Effector memory CD8-positive, alpha-beta T cell (primary cell): ENCODE data around the gene TAS1R1.
"Not testable (repeated sequence)": the region's sequence is repeated elsewhere in the genome, so short reads cannot be mapped to it uniquely, and the experiment has no call there.

Experiments
- ATAC-seq: fragments of 150-1000 bp; cut with Tn5 transposase; replicated peaks from 2 replicates; pipeline ENCODE4 v1.10.0; 2021; ENCODE audit warnings: mild to moderate bottlenecking, moderate library complexity
- DNase-seq, 3 experiments: peaks; one replicate each; pipeline ENCODE4 v3.0.0; 2021
- H3K27ac Mint-ChIP-seq, 2 donors: one replicate each; pipeline ENCODE4 v1.8.0; 2022; ENCODE audit warnings: mild to moderate bottlenecking in 2 of 2, mixed read lengths in 2 of 2, moderate library complexity in 2 of 2
- H3K27me3 Mint-ChIP-seq, 2 donors: one replicate each; pipeline ENCODE4 v1.8.0; 2022; ENCODE audit warnings: mixed read lengths in 2 of 2
- H3K36me3 Mint-ChIP-seq: one replicate; pipeline ENCODE4 v1.8.0; 2022; ENCODE audit warnings: mild to moderate bottlenecking, moderate library complexity, mixed read lengths; ENCODE audit not compliant: insufficient read depth
- H3K4me1 Mint-ChIP-seq, 2 donors: one replicate each; pipeline ENCODE4 v1.8.0; 2022; ENCODE audit warnings: low read depth in 2 of 2, mixed read lengths in 2 of 2
- H3K4me3 Mint-ChIP-seq, 2 donors: one replicate each; pipeline ENCODE4 v1.8.0; 2022; ENCODE audit warnings: mild to moderate bottlenecking in 2 of 2, mixed read lengths in 2 of 2, moderate library complexity in 2 of 2
- H3K9me3 Mint-ChIP-seq, 2 donors: one replicate each; pipeline ENCODE4 v1.8.0; 2022; ENCODE audit warnings: mixed read lengths in 2 of 2

TAS1R1 gene

GRCh38 chr1:6592865-6593593 lies 37.9 kb downstream of the TAS1R1 start:
- peaks cover 68% of the 10 kb centered on the region for H3K36me3 Mint-ChIP-seq
- peaks cover 20 to 23% of the 10 kb centered on the region in 2 donors for H3K4me1 Mint-ChIP-seq
- DNase-seq, result no peak
- H3K9me3 Mint-ChIP-seq, result no peaks in the 10 kb centered on the region
- peak overlapping the region in 1 of 2 donors; percentile 20 for H3K27ac Mint-ChIP-seq
- ATAC-seq, result no peak
- H3K4me3 Mint-ChIP-seq, result no peak overlapping the region
- no peaks in the 10 kb centered on the region for H3K27me3 Mint-ChIP-seq

DNA sequence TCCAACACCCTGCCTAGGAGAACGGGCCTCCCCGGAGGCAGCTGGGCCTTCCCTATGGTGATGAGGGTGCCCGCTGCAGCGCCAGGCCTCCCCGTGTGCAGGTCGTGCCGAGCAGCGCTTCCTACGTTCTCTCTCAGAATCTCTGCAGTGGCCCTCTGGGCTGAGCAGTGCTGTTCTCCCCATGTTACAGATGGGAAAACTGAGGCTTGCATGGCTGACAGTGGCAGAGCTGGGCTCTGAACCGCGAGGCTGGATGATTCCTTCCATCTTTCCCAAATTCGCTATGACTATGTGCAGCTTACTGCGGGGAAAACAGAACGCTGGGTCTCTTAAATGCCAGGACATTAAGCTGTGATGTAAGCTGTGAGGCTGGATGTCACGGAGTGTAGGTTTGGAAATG lies 38.7 kb downstream of the TAS1R1 start:
- Mint-ChIP-seq H3K36me3 (peaks cover 72% of the 10 kb centered on the region), H3K4me1 (peaks cover 20 to 23% of the 10 kb centered on the region in 2 donors), H3K9me3 (no peaks in the 10 kb centered on the region), H3K27ac (peak overlapping the region in 1 of 2 donors; percentile 20), H3K4me3 (no peak overlapping the region), H3K27me3 (no peaks in the 10 kb centered on the region)
- DNase-seq, result no peak
- ATAC-seq, result no peak

- H3K27ac Mint-ChIP-seq, result peak overlapping the region; percentile 62 to 66
- peaks cover 30 to 31% of the 10 kb centered on the region in 2 donors for H3K4me1 Mint-ChIP-seq
- no peak overlapping the region for H3K4me3 Mint-ChIP-seq
- ATAC-seq (no peak), DNase-seq (no peak)
- peaks cover 72% of the 10 kb centered on the region for H3K36me3 Mint-ChIP-seq
- no peaks in the 10 kb centered on the region for H3K9me3 Mint-ChIP-seq
- no peaks in the 10 kb centered on the region for H3K27me3 Mint-ChIP-seq
Observed at GRCh38 chr1:6594977-6595740, 40.1 kb downstream of the TAS1R1 start.

- Mint-ChIP-seq H3K27me3 (no peaks in the 10 kb centered on the region), H3K9me3 (no peaks in the 10 kb centered on the region), H3K4me1 (peaks cover 35 to 37% of the 10 kb centered on the region in 2 donors), H3K4me3 (no peak overlapping the region), H3K27ac (peak overlapping the region; percentile 22 to 66), H3K36me3 (peaks cover 67% of the 10 kb centered on the region)
- DNase-seq (no peak), ATAC-seq (no peak)
Observed at GRCh38 chr1:6596351-6596750, 41.2 kb downstream of the TAS1R1 start.

GRCh38 chr1:6596886-6597776 lies 42.0 kb downstream of the TAS1R1 start:
- Mint-ChIP-seq H3K4me1 (peaks cover 34 to 37% of the 10 kb centered on the region in 2 donors), H3K27ac (peak overlapping the region in 1 of 2 donors; percentile 66), H3K9me3 (no peaks in the 10 kb centered on the region), H3K27me3 (no peaks in the 10 kb centered on the region), H3K4me3 (no peak overlapping the region), H3K36me3 (peaks cover 71% of the 10 kb centered on the region)
- ATAC-seq (no peak), DNase-seq (no peak)

DNA sequence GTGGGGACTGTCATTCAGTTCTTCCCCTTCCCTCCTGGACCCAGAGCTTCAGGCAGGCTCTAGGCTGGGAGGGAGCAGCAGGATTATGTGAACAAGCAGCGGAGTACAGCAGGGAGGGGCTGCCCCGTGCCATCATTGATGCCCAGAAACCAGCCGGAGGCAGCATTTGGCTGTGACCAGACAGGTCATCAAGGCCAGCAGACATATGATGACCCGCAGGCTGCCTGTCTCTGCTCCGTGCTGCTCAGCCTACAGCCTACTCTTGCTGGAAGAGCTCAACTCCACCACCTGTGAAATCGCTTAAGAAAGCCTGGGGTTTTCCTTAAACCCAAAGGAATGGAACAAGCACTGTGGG lies 42.6 kb downstream of the TAS1R1 start:
- Mint-ChIP-seq H3K27me3 (no peaks in the 10 kb centered on the region), H3K27ac (peak overlapping the region in 1 of 2 donors; percentile 66), H3K4me1 (peaks cover 34 to 37% of the 10 kb centered on the region in 2 donors), H3K36me3 (peaks cover 71% of the 10 kb centered on the region), H3K9me3 (no peaks in the 10 kb centered on the region), H3K4me3 (no peak overlapping the region)
- ATAC-seq (no peak), DNase-seq (no peak)

- peaks cover 37 to 45% of the 10 kb centered on the region in 2 donors for H3K4me1 Mint-ChIP-seq
- peak overlapping the region; percentile 92 to 98 for H3K27ac Mint-ChIP-seq
- peaks cover 68% of the 10 kb centered on the region for H3K36me3 Mint-ChIP-seq
- peak; percentile 12 for ATAC-seq
- peak overlapping the region; percentile 94 to 96 for H3K4me3 Mint-ChIP-seq
- peak; percentile 33 to 45 (median 42) for DNase-seq
- H3K27me3 Mint-ChIP-seq, result no peaks in the 10 kb centered on the region
- H3K9me3 Mint-ChIP-seq, result no peaks in the 10 kb centered on the region
Observed at GRCh38 chr1:6599141-6599975, 44.3 kb downstream of the TAS1R1 start.

DNA sequence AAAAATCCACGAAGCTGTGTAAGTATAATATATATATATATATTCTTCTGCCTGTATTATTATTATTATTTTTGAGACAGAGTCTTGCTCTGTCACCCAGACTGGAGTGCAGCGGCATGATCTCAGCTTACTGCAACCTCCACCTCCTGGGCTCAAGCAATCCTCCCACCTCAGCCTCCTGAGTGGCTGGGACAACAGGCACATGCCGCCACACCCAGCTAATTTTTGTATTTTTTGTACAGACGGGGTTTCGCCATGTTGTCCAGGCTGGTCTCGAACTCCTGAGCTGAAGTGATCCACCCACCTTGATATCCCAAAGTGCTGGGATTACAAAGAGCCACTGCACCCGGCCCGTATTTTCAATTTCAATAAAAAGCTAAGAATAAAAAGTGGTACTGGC lies 44.9 kb downstream of the TAS1R1 start:
- Mint-ChIP-seq H3K36me3 (peaks cover 62% of the 10 kb centered on the region), H3K4me1 (peaks cover 37 to 45% of the 10 kb centered on the region in 2 donors), H3K27ac (peak overlapping the region; percentile 92 to 98), H3K4me3 (peak overlapping the region; percentile 94 to 96)
- not testable (repeated sequence) for H3K27me3 Mint-ChIP-seq, DNase-seq, H3K9me3 Mint-ChIP-seq, ATAC-seq

- Mint-ChIP-seq H3K4me3 (peak overlapping the region; percentile 94 to 96), H3K9me3 (no peaks in the 10 kb centered on the region), H3K27me3 (no peaks in the 10 kb centered on the region), H3K4me1 (peaks cover 34 to 44% of the 10 kb centered on the region in 2 donors), H3K27ac (peak overlapping the region; percentile 92 to 98), H3K36me3 (peaks cover 56% of the 10 kb centered on the region)
- no peak for DNase-seq
- ATAC-seq, result no peak
Observed at GRCh38 chr1:6600410-6601048, 45.4 kb downstream of the TAS1R1 start.

GRCh38 chr1:6601049-6601922 lies 46.2 kb downstream of the TAS1R1 start:
- peak overlapping the region; percentile 94 to 96 for H3K4me3 Mint-ChIP-seq
- no peaks in the 10 kb centered on the region for H3K9me3 Mint-ChIP-seq
- peaks cover 49% of the 10 kb centered on the region for H3K36me3 Mint-ChIP-seq
- H3K27ac Mint-ChIP-seq, result peak overlapping the region; percentile 92 to 98
- H3K4me1 Mint-ChIP-seq, result peaks cover 26 to 39% of the 10 kb centered on the region in 2 donors
- H3K27me3 Mint-ChIP-seq, result no peaks in the 10 kb centered on the region
- ATAC-seq (peak; percentile 50), DNase-seq (peak; percentile 54 to 59 (median 59))

- peaks cover 25 to 38% of the 10 kb centered on the region in 2 donors for H3K4me1 Mint-ChIP-seq
- no peaks in the 10 kb centered on the region for H3K9me3 Mint-ChIP-seq
- no peaks in the 10 kb centered on the region for H3K27me3 Mint-ChIP-seq
- H3K36me3 Mint-ChIP-seq, result peaks cover 43% of the 10 kb centered on the region
- DNase-seq (peak in 2 of 3 experiments; percentile 16 to 21), ATAC-seq (peak; percentile 30)
- peak overlapping the region; percentile 92 to 98 for H3K27ac Mint-ChIP-seq
- H3K4me3 Mint-ChIP-seq, result peak overlapping the region; percentile 94 to 96
Observed at GRCh38 chr1:6601923-6602668, 47.0 kb downstream of the TAS1R1 start.
